MM.1S (cell line): ENCODE results near the gene ACACB.

Experiments
- EZH2 ChIP-seq: fragments of 300-600 bp; sonication (generic); optimal IDR thresholded peaks from 2 replicates; pipeline ENCODE3; 2017; ENCODE audit warnings: low read depth, mild to moderate bottlenecking, antibody characterized with exemption, low read length, mixed read lengths
- EZH2phosphoT487 ChIP-seq: fragments of 300-600 bp; sonication (generic); IDR thresholded peaks from 2 replicates; pipeline ENCODE4 v1.6.1; 2018; ENCODE audit warnings: antibody characterized with exemption, low read length
- TF ChIP-seq, protein P1 (sequence below): fragments of 300-600 bp; sonication (generic); IDR thresholded peaks from 2 replicates; pipeline ENCODE4 v1.5.1; 2016; ENCODE audit warnings: antibody characterized with exemption, low read length, mixed read lengths

DNA sequence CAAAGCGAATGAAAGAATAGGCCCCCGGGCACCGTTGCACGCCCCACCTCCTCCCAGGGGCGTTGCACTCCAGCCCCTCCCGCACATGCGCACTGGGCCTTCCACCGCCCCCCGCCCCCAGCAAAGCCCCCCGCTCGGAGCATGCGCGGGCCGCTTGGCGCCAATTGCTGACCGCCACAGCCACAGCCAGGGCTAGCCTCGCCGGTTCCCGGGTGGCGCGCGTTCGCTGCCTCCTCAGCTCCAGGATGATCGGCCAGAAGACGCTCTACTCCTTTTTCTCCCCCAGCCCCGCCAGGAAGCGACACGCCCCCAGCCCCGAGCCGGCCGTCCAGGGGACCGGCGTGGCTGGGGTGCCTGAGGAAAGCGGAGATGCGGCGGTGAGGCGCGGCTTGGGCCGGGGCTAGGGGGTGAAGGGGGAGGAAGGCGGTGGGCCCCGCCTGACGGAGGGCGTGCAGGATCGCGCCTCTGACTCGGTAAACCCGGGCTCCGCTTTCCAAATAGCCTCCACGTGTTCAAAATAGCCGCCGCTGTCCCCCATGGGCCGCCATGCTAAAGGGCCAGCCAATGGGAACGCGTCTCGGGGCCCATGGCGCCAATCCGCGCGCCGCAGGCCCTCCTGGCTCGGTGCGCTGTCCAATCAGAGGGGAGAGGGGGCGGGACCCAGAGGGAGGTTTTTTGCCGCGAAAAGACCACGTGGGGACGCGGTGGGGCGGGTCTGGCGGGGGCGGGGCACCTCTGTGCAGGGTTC, 18.8 kb upstream of the ACACB start, which contains the start of gene UNG:
- TF ChIP-seq, protein P1, sequence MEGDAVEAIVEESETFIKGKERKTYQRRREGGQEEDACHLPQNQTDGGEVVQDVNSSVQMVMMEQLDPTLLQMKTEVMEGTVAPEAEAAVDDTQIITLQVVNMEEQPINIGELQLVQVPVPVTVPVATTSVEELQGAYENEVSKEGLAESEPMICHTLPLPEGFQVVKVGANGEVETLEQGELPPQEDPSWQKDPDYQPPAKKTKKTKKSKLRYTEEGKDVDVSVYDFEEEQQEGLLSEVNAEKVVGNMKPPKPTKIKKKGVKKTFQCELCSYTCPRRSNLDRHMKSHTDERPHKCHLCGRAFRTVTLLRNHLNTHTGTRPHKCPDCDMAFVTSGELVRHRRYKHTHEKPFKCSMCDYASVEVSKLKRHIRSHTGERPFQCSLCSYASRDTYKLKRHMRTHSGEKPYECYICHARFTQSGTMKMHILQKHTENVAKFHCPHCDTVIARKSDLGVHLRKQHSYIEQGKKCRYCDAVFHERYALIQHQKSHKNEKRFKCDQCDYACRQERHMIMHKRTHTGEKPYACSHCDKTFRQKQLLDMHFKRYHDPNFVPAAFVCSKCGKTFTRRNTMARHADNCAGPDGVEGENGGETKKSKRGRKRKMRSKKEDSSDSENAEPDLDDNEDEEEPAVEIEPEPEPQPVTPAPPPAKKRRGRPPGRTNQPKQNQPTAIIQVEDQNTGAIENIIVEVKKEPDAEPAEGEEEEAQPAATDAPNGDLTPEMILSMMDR = no peak
- TF ChIP-seq EZH2 = no peak
- no peak for TF ChIP-seq EZH2phosphoT487
